ENCODE measurements around the gene ARHGAP27. TPM values are rescaled to one million over a fixed set of nuclear protein-coding genes. Genes with fewer than 3 reads are reported as not detected.

Gene ARHGAP27
- total and polyA plus RNA-seq, 2 of the 13 experiments (the other 11 are each of a cell fraction or from before 2014, with no cell fraction given): 15.5 to 18.9 TPM

DNA sequence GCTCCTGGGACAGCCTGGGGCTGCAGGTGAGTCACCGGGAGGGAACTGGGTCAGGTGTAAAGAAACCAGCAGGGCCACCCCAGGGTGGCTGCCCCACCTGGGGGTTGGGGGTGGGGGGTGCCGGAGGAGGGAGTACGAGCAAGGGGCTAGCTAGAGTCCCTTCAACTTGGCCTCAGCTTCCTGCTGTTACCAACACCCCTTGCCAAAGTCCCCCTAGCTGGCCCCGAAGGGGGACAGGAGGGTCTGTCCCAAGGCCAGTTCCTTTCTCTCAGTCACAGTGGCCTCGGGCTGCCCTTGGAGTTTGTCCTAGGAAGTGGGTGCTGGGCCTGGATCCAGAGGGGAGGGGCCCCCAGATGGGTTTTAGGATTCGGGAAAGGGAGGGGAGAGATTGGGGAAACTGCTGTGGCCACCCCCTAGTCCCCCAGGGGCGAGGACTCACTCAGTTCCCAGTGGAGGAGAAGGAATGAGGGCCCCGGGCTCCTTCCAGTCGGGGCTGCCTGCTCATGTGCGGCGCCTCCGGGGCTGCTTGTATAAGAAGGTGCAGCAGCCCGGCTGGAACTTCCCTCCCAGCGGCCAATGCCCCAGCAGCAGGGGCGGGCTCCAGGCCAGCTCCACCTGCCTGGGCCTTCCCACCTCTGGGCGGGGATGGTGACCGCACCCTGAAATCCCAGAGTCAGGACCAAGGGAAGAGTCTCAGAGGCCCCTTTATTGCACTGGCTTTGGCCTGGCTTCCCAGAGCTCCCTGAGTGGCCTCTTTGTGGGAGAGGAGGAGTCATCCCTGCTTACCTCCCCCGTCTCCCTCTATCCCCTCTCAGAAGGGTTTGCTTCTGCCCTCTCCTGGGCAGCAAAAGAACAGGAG lies 7.3 kb downstream of the ARHGAP27 start (continued):
- no peak for TF ChIP-seq CAMTA2 (CRISPR knock-in tag; IDR thresholded peaks at IDR 0.05; ENCODE audit: borderline replicate concordance)
- no peak for TF ChIP-seq ATAD3A (CRISPR knock-in tag; IDR thresholded peaks at IDR 0.05)
- TF ChIP-seq SMARCC2 (IDR thresholded peaks at IDR 0.05): no peak
- no peak for TF ChIP-seq ZNF737 (CRISPR knock-in tag; IDR thresholded peaks at IDR 0.05; ENCODE audit: borderline replicate concordance)
- TF ChIP-seq, protein P1, sequence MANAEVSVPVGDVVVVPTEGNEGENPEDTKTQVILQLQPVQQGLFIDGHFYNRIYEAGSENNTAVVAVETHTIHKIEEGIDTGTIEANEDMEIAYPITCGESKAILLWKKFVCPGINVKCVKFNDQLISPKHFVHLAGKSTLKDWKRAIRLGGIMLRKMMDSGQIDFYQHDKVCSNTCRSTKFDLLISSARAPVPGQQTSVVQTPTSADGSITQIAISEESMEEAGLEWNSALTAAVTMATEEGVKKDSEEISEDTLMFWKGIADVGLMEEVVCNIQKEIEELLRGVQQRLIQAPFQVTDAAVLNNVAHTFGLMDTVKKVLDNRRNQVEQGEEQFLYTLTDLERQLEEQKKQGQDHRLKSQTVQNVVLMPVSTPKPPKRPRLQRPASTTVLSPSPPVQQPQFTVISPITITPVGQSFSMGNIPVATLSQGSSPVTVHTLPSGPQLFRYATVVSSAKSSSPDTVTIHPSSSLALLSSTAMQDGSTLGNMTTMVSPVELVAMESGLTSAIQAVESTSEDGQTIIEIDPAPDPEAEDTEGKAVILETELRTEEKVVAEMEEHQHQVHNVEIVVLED (CRISPR knock-in tag; IDR thresholded peaks at IDR 0.05; ENCODE audit: borderline replicate concordance): peak; percentile 30; the same call in 1 of the 2 replicates
- TF ChIP-seq PRMT3 (CRISPR knock-in tag; IDR thresholded peaks at IDR 0.05; ENCODE audit: borderline replicate concordance, low read depth): no peak
- TF ChIP-seq ZSCAN31 (CRISPR knock-in tag; IDR thresholded peaks at IDR 0.05; ENCODE audit: low read depth): 0 out of 2 replicates have a peak, but pooled peaks have one; percentile 54
- TF ChIP-seq ZKSCAN8 (CRISPR knock-in tag; IDR thresholded peaks at IDR 0.05; ENCODE audit: borderline replicate concordance): peak; percentile 66; the same call in 1 of the 2 replicates
- TF ChIP-seq KLF11 (CRISPR knock-in tag; IDR thresholded peaks at IDR 0.05): no peak; the same call in 1 of the 2 replicates
- TF ChIP-seq ZNF234 (CRISPR knock-in tag; conservative IDR thresholded peaks at IDR 0.05): no peak
- TF ChIP-seq, protein P2, sequence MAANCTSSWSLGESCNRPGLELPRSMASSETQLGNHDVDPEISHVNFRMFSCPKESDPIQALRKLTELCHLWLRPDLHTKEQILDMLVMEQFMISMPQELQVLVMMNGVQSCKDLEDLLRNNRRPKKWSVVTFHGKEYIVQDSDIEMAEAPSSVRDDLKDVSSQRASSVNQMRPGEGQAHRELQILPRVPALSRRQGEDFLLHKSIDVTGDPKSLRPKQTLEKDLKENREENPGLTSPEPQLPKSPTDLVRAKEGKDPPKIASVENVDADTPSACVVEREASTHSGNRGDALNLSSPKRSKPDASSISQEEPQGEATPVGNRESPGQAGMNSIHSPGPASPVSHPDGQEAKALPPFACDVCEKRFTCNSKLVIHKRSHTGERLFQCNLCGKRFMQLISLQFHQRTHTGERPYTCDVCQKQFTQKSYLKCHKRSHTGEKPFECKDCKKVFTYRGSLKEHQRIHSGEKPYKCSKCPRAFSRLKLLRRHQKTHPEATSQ (CRISPR knock-in tag; IDR thresholded peaks at IDR 0.05; ENCODE audit: borderline replicate concordance): no peak
- no peak; the same call in 1 of the 2 replicates for TF ChIP-seq ZNF101 (CRISPR knock-in tag; IDR thresholded peaks at IDR 0.05; ENCODE audit: borderline replicate concordance, low read depth)
- TF ChIP-seq STAT5B (CRISPR knock-in tag; IDR thresholded peaks at IDR 0.05): no peak
- TF ChIP-seq SNAPC2 (CRISPR knock-in tag; IDR thresholded peaks at IDR 0.05): 0 out of 2 replicates have a peak, but pooled peaks have one; percentile 37
- TF ChIP-seq IKZF1 (IDR thresholded peaks at IDR 0.05): no peak
- TF ChIP-seq, protein P3, sequence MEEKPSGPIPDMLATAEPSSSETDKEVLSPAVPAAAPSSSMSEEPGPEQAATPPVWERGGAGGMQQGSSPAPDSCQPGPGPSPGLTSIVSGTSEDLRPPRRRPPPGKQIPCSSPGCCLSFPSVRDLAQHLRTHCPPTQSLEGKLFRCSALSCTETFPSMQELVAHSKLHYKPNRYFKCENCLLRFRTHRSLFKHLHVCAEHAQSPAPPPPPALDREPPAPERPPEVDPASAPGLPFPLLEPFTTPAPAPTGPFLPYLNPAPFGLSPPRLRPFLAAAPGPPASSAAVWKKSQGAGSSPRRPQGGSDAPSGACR (CRISPR knock-in tag; IDR thresholded peaks at IDR 0.05): 0 out of 2 replicates have a peak, but pooled peaks have one; percentile 83
- peak; percentile 64; the same call in 1 of the 2 replicates for TF ChIP-seq MIXL1 (CRISPR knock-in tag; IDR thresholded peaks at IDR 0.05)
- TF ChIP-seq KDM5B (CRISPR knock-in tag; IDR thresholded peaks at IDR 0.05; ENCODE audit: borderline replicate concordance): peak; percentile 58
- TF ChIP-seq CHCHD3 (CRISPR knock-in tag; IDR thresholded peaks at IDR 0.05): no peak
- peak; percentile 7; the same call in 1 of the 2 replicates for TF ChIP-seq HNF4G (IDR thresholded peaks at IDR 0.05; ENCODE audit: borderline replicate concordance, low read depth, low read length)
- no peak for TF ChIP-seq HNF4G (CRISPR knock-in tag; IDR thresholded peaks at IDR 0.05; ENCODE audit: borderline replicate concordance, low read depth)
- no peak for TF ChIP-seq ZNF703 (CRISPR knock-in tag; IDR thresholded peaks at IDR 0.05; ENCODE audit: borderline replicate concordance)
- peak; percentile 54; the same call in 1 of the 2 replicates for TF ChIP-seq SMAD1 (CRISPR knock-in tag; IDR thresholded peaks at IDR 0.05; ENCODE audit: borderline replicate concordance, low read depth)
- no peak for TF ChIP-seq JUN (CRISPR knock-in tag; IDR thresholded peaks at IDR 0.05)
- TF ChIP-seq, protein P4, sequence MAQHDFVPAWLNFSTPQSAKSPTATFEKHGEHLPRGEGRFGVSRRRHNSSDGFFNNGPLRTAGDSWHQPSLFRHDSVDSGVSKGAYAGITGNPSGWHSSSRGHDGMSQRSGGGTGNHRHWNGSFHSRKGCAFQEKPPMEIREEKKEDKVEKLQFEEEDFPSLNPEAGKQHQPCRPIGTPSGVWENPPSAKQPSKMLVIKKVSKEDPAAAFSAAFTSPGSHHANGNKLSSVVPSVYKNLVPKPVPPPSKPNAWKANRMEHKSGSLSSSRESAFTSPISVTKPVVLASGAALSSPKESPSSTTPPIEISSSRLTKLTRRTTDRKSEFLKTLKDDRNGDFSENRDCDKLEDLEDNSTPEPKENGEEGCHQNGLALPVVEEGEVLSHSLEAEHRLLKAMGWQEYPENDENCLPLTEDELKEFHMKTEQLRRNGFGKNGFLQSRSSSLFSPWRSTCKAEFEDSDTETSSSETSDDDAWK (CRISPR knock-in tag; IDR thresholded peaks at IDR 0.05): no peak

Data from HepG2 (cell line).